GM21825 (cell line): ENCODE measurements around the gene TP53INP2.
"Not testable (repeated sequence)": the region's sequence is repeated elsewhere in the genome, so short reads cannot be mapped to it uniquely, and the experiment has no call there.

Experiments
- ATAC-seq: cut with Tn5 transposase; IDR thresholded peaks from one replicate; pipeline ENCODE4 v1.9.1; 2021; ENCODE audit warnings: mild to moderate bottlenecking, moderate library complexity; ENCODE audit not compliant: unreplicated experiment

Gene TP53INP2

GRCh38 chr20:34720266-34720665, 16.1 kb downstream of the TP53INP2 start:
- no peak for ATAC-seq

- not testable (repeated sequence) for ATAC-seq
Observed at GRCh38 chr20:34722560-34722959, 18.4 kb downstream of the TP53INP2 start.

- ATAC-seq: no peak
Observed at GRCh38 chr20:34724172-34724571, 20.0 kb downstream of the TP53INP2 start.

GRCh38 chr20:34729416-34729815, 25.3 kb downstream of the TP53INP2 start:
- no peak for ATAC-seq

- no peak for ATAC-seq
Observed at GRCh38 chr20:34732523-34732922, 28.4 kb downstream of the TP53INP2 start.

GRCh38 chr20:34736106-34736735, 32.1 kb downstream of the TP53INP2 start:
- ATAC-seq: no peak

- ATAC-seq: no peak
Observed at GRCh38 chr20:34743039-34743438, 38.9 kb downstream of the TP53INP2 start.

- no peak for ATAC-seq
Observed at GRCh38 chr20:34744340-34744739, 40.2 kb downstream of the TP53INP2 start.

GRCh38 chr20:34744847-34745246, 40.7 kb downstream of the TP53INP2 start:
- ATAC-seq: no peak

GRCh38 chr20:34746674-34747073, 42.5 kb downstream of the TP53INP2 start:
- ATAC-seq: no peak

- no peak for ATAC-seq
Observed at GRCh38 chr20:34747479-34747878, 43.3 kb downstream of the TP53INP2 start.

- ATAC-seq: no peak
Observed at GRCh38 chr20:34748709-34749108, 44.6 kb downstream of the TP53INP2 start.

- no peak for ATAC-seq
Observed at GRCh38 chr20:34750484-34750883, 46.3 kb downstream of the TP53INP2 start.

GRCh38 chr20:34751453-34751852, 47.3 kb downstream of the TP53INP2 start:
- ATAC-seq: no peak

GRCh38 chr20:34753706-34754461, 49.7 kb downstream of the TP53INP2 start:
- no peak for ATAC-seq

GRCh38 chr20:34754611-34755010, 50.5 kb downstream of the TP53INP2 start:
- no peak for ATAC-seq

- no peak for ATAC-seq
Observed at GRCh38 chr20:34755367-34755766, 51.2 kb downstream of the TP53INP2 start.

- ATAC-seq: no peak
Observed at GRCh38 chr20:34762031-34762555, 57.9 kb downstream of the TP53INP2 start.
